ENCODE data around the gene RNU5B-1. TPM values are rescaled to one million over a fixed set of nuclear protein-coding genes. Genes with fewer than 3 reads are reported as not detected.

Gene RNU5B-1
- total and polyA plus RNA-seq, 9 donors: 22.1 to 67.7 (median 29.6) TPM; not detected in 4

DNA sequence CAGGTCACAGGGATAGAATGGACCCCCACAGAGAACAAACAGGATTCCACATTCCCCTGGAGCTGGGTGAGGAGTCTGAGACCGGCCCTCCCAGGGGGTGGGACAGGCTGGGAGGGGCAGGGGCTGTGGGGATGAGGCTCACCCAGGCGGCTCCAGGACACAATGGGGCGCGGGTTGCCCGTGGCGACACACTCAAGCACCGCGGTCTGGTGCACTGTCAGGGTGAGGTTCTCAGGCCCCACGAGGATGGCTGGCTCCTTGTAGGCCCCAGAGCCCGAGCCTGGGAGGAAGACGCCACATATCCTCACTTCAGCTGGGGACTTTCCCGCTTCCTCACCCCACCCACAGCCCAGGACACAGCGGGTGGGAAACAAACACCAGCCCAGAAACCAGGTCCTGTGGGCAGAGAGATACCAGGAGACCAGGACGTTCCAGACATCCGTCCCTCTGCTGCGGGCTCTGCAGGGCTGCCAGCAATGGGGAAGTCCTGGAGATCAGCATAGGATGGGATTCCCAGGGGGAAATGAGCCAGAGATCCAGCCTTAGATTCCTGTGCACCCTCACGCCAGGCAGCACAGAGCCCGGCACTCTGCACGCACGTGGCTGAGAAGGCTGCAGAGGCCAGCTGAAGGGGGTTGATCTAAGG is 30.2 kb downstream of the RNU5B-1 start:
- H3K4me1 ChIP-seq (ENCODE audit: insufficient read depth): peaks cover 2% of the 10 kb centered on the region
- no peak overlapping the region for H3K27ac ChIP-seq
- WGBS, 3 donors: 81 to 86% (median 83%) methylated on average over 20 of the region's 20 CpGs
- no peak overlapping the region for H3K4me3 ChIP-seq
- H3K9me3 ChIP-seq: no peaks in the 10 kb centered on the region
- no peaks in the 10 kb centered on the region for H3K36me3 ChIP-seq
- no peaks in the 10 kb centered on the region for H3K27me3 ChIP-seq
- no peak for DNase-seq
- TF ChIP-seq, protein P1, sequence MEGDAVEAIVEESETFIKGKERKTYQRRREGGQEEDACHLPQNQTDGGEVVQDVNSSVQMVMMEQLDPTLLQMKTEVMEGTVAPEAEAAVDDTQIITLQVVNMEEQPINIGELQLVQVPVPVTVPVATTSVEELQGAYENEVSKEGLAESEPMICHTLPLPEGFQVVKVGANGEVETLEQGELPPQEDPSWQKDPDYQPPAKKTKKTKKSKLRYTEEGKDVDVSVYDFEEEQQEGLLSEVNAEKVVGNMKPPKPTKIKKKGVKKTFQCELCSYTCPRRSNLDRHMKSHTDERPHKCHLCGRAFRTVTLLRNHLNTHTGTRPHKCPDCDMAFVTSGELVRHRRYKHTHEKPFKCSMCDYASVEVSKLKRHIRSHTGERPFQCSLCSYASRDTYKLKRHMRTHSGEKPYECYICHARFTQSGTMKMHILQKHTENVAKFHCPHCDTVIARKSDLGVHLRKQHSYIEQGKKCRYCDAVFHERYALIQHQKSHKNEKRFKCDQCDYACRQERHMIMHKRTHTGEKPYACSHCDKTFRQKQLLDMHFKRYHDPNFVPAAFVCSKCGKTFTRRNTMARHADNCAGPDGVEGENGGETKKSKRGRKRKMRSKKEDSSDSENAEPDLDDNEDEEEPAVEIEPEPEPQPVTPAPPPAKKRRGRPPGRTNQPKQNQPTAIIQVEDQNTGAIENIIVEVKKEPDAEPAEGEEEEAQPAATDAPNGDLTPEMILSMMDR (IDR thresholded peaks at IDR 0.05): no peak
- TF ChIP-seq EP300 (IDR thresholded peaks at IDR 0.05) (no peak), POLR2A (IDR thresholded peaks at IDR 0.05) (no peak)
- intact Hi-C loops (cut with DNase I): loop anchor here in 1 of 4 donors (5.0 kb wide), 1 partner anchor 43 kb away; the partner anchor contains the start of gene IGDCC3

DNA sequence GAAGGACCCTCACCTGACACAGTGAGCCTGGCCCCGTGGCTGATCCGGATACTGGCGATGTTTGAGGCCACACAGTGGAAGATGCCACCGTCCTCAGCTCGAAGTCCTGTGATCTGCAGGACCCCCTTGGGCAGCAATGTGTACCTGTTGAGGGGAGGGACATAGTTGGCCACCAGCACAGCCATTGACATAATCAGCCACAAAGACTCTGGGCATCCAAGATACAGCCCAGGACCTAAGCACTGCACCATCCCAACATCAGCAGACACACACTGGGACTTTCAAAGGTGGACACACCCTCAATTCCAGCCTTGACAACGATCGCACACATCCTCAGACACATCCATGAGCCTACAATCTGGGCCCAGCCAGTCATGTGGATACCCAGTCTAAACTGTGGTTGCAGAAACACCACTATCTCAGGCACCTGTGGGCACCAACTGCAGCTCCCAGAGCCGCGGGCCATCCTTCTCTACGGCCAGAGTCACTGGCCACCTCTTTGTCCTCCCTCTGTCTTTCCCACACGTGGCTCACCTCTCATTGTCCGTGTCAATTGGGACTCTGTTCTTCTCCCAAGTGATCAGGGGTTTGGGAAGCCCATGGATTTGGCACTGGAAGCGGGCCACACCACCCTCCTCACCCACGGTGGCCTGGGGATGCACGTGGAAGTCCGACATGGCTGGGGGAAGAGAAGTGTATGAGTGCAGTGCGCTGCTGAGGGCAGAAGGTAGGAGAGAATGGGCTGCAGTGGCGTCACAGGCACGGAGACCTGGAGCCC is 31.0 kb downstream of the RNU5B-1 start:
- H3K27ac ChIP-seq: no peak overlapping the region
- TF ChIP-seq POLR2A (IDR thresholded peaks at IDR 0.05): no peak
- no peak for TF ChIP-seq EP300 (IDR thresholded peaks at IDR 0.05)
- TF ChIP-seq, protein P1 (IDR thresholded peaks at IDR 0.05): no peak

DNA sequence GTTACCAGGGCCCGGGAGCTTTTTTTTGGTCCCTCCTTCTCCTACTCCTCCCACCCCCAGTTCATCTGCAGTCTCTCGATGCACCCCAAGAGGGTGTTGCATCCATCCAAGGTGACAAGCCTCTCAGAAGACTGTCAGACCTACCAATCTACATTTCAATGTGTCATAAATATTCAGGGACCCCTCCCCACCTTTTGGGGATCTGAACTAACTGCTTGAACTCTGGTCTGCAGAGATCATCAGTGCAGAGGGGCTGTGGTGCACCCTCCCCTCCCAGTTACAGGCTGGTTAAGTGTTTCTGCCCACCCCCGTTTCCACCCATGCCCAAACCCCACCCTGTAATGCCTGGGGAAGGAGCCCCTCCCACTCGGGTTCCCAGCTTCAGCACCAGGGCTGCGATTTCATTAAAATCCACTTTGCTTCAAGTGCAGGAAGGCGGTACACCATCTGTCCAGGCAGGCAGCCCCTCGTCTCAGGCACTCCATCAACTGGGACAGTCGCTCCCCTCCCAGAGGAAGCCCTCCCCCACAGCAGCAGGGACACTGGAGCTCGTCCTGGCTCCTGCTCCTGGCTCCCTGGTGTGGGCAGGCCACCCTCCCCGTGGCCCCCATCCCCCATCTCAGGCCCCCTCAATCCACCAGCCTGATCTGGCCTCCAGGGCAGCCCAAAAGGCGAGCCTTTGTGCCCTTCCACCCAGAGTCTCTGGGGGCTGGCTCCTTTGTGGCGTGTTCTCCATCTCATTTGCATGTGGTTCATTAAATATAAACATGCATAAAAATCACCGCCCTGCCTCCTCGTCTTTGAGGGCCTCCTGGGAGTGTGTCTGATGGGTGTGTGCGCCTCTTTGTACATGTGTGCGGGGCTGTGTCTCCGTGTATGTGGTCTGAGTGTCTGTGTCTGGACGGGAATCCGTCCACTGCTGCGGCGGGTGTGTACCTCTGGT is 32.3 kb downstream of the RNU5B-1 start:
- no peak overlapping the region for H3K4me3 ChIP-seq
- no peak overlapping the region for H3K27ac ChIP-seq
- DNase-seq: no peak
- H3K36me3 ChIP-seq: no peaks in the 10 kb centered on the region
- H3K9me3 ChIP-seq: no peaks in the 10 kb centered on the region
- TF ChIP-seq EP300 (IDR thresholded peaks at IDR 0.05) (no peak), POLR2A (IDR thresholded peaks at IDR 0.05) (no peak)
- TF ChIP-seq, protein P1 (IDR thresholded peaks at IDR 0.05): no peak
- intact Hi-C loops (cut with DNase I): no loop called here
- H3K4me1 ChIP-seq (ENCODE audit: insufficient read depth): no peaks in the 10 kb centered on the region
- 72 to 82% (median 73%) methylated on average over 18 to 21 of the region's 21 CpGs for WGBS, 3 donors
- no peaks in the 10 kb centered on the region for H3K27me3 ChIP-seq

More for the DNA sequence above, 31.0 kb downstream of the RNU5B-1 start:
- 91% methylated on average over 19 of the region's 19 CpGs for WGBS, 3 donors
- H3K4me3 ChIP-seq: no peak overlapping the region
- no peaks in the 10 kb centered on the region for H3K36me3 ChIP-seq
- H3K27me3 ChIP-seq: no peaks in the 10 kb centered on the region
- intact Hi-C loops (cut with DNase I): no loop called here
- DNase-seq: no peak
- no peaks in the 10 kb centered on the region for H3K9me3 ChIP-seq
- H3K4me1 ChIP-seq (ENCODE audit: insufficient read depth): no peaks in the 10 kb centered on the region

DNA sequence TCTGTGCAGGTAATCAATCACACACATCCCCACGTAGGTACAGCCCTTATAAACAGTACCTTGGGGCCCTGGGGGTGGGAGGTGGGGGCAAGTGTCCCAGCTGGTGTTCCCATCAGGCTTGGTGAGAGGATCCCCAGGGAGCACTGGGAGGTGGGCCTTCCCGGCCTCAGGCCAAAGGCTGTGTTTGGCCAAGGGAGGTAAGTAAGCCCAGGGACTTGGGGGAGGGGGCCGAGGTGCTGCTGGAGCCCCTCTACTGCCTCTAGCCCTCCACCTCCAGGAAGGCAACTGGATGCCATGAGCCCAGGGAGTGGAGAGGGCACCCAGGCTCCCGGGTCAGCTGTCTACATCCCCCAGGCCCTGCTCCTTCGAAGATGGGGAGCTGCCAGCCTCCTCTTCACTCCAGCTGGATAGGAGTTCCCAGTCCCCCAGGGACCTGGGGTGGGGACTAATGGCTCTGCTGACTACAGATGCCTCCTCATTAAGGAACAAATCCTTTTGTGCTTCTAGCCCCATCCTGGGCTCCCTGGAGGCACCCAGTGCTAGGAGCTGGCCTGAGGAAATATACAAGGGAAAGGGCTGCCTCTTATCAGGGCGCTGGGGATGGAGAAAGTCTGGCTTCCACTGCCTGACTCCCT is 33.1 kb downstream of the RNU5B-1 start:
- Histone ChIP-seq H3K36me3 (no peaks in the 10 kb centered on the region), H3K27me3 (no peaks in the 10 kb centered on the region), H3K4me3 (no peak overlapping the region), H3K9me3 (no peaks in the 10 kb centered on the region), H3K27ac (no peak overlapping the region), H3K4me1 (ENCODE audit: insufficient read depth) (no peaks in the 10 kb centered on the region)
- no peak for DNase-seq
- WGBS, 3 donors: 65 to 70% (median 68%) methylated on average over 3 to 6 of the region's 6 CpGs
- intact Hi-C loops (cut with DNase I): no loop called here
- no peak for TF ChIP-seq EP300 (IDR thresholded peaks at IDR 0.05)
- TF ChIP-seq, protein P1 (IDR thresholded peaks at IDR 0.05): no peak
- no peak for TF ChIP-seq POLR2A (IDR thresholded peaks at IDR 0.05)
